Neural progenitor cell (in vitro differentiated cells): ENCODE measurements around the gene GP9. TPM values are rescaled to one million over a fixed set of nuclear protein-coding genes. Genes with fewer than 3 reads are reported as not detected.
A peak's percentile ranks its signal among the peaks of the same experiment; 100 is the strongest.

Source experiments
- DNase-seq: peaks from one replicate; pipeline ENCODE4 v3.0.0-alpha.2; 2016; ENCODE audit warnings: low spot score
- H2AFZ ChIP-seq: fragments of 200-600 bp; sonication (generic); replicated peaks from 2 replicates; pipeline ENCODE4 v1.6.1; 2016; ENCODE audit warnings: antibody characterized with exemption
- H3F3A ChIP-seq: fragments of 200-600 bp; sonication (generic); 2 replicates; pipeline ENCODE4 v1.6.1; 2016; ENCODE audit warnings: antibody characterized with exemption, low read depth
- H3K27ac ChIP-seq: fragments of 200-600 bp; sonication (generic); 2 replicates; pipeline ENCODE4 v1.5.1; 2016; ENCODE audit warnings: mild to moderate bottlenecking
- H3K27me3 ChIP-seq: fragments of 200-600 bp; sonication (generic); 2 replicates; pipeline ENCODE4 v1.6.1; 2016; ENCODE audit warnings: mild to moderate bottlenecking, moderate library complexity
- H3K36me3 ChIP-seq: fragments of 200-600 bp; sonication (generic); 2 replicates; pipeline ENCODE4 v1.5.1; 2016
- H3K4me1 ChIP-seq: fragments of 200-600 bp; sonication (generic); 2 replicates; pipeline ENCODE4 v1.6.1; 2016; ENCODE audit warnings: mixed run types
- H3K4me2 ChIP-seq: fragments of 200-600 bp; sonication (generic); 2 replicates; pipeline ENCODE4 v1.6.1; 2016
- H3K4me3 ChIP-seq: fragments of 200-600 bp; sonication (generic); 2 replicates; pipeline ENCODE4 v1.5.1; 2016
- H3K79me2 ChIP-seq: fragments of 200-600 bp; sonication (generic); 2 replicates; pipeline ENCODE4 v1.6.1; 2016; ENCODE audit warnings: low read depth
- H3K9ac ChIP-seq: fragments of 200-600 bp; sonication (generic); 2 replicates; pipeline ENCODE4 v1.6.1; 2016
- H3K9me3 ChIP-seq: fragments of 200-600 bp; sonication (generic); 2 replicates; pipeline ENCODE4 v1.5.1; 2016; ENCODE audit warnings: low read depth
- H4K20me1 ChIP-seq: fragments of 200-600 bp; sonication (generic); 2 replicates; pipeline ENCODE4 v1.6.1; 2016; ENCODE audit warnings: low read depth
- H3K27ac Mint-ChIP-seq: 3 replicates; pipeline ENCODE4 v1.8.0; 2021; ENCODE audit warnings: mixed read lengths
- H3K27me3 Mint-ChIP-seq: 2 replicates; pipeline ENCODE4 v1.8.0; 2022; ENCODE audit warnings: low read depth, mild to moderate bottlenecking, inconsistent platforms, moderate library complexity, mixed read lengths; ENCODE audit not compliant: insufficient read depth
- H3K36me3 Mint-ChIP-seq: 3 replicates; pipeline ENCODE4 v1.8.0; 2021; ENCODE audit warnings: mixed read lengths
- H3K4me1 Mint-ChIP-seq: 3 replicates; pipeline ENCODE4 v1.8.0; 2021; ENCODE audit warnings: mixed read lengths
- H3K4me3 Mint-ChIP-seq: 3 replicates; pipeline ENCODE4 v1.8.0; 2021; ENCODE audit warnings: mild to moderate bottlenecking, moderate library complexity, mixed read lengths
- H3K9me3 Mint-ChIP-seq: 3 replicates; pipeline ENCODE4 v1.8.0; 2020; ENCODE audit warnings: mixed read lengths
- EZH2 ChIP-seq: fragments of 200-600 bp; sonication (generic); IDR thresholded peaks from 2 replicates; pipeline ENCODE4 v1.6.1; 2017; ENCODE audit warnings: antibody characterized with exemption, mild to moderate bottlenecking, moderate library complexity
- EZH2phosphoT487 ChIP-seq: fragments of 200-600 bp; sonication (generic); IDR thresholded peaks from 2 replicates; pipeline ENCODE4 v1.6.1; 2017; ENCODE audit warnings: antibody characterized with exemption
- total RNA-seq: library from RNA; depleted of rRNA; stranded (reverse); fragments of >200 nt; gene quantifications from 2 replicates; pipeline ENCODE4 v1.2.3, GENCODE V29; 2015; ENCODE audit warnings: low replicate concordance
- TF ChIP-seq, protein P1 (sequence below): fragments of 200-600 bp; sonication (generic); IDR thresholded peaks from 2 replicates; pipeline ENCODE4 v1.5.1; 2017; ENCODE audit warnings: antibody characterized with exemption, mild to moderate bottlenecking

Gene GP9
- total RNA-seq, 1 donor from 2014 or later: not detected

DNA sequence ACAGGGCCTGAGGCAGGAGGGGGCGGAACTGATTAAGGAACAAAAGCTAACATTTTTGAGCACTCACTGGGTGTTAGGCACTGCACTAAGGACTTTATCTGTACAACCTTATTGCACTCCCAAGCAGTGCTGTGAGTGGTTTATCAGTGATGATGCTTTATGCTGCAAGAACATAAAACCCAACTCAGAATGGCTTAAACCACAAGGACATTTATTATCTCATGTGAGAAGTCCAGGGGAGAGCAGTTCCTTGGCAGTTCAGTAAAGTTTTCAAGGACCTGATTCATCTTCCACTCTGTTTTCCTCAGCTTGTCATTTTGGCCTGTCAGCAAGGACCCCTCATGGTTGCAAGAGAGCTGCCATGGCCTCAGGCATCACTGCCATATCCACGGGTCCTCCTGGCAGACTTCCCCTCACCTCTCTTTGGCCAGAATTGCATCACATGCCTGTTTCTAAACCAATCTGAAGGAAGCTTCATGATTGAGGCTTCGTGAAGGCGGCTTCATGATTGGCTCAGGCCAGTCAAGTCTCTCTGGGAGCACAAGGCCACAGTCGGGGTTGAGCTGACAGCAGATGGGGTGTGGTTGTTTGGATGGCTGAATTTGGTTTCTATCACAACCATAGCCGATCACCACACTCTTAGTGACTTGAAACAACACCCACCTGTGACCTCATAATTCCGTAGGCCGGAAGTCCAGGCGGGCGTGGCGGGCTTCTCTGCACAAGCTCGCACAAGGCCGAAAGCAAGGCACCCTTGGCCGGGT, 43.7 kb upstream of the GP9 start:
- Histone ChIP-seq H3K9ac (no peak overlapping the region), H3K4me2 (no peak overlapping the region), H3K27me3 (no peaks in the 10 kb centered on the region), H4K20me1 (no peaks in the 10 kb centered on the region), H3K4me3 (no peak overlapping the region), H3K36me3 (no peaks in the 10 kb centered on the region), H3K9me3 (no peaks in the 10 kb centered on the region), H2AFZ (no peak overlapping the region), H3K79me2 (no peaks in the 10 kb centered on the region), H3K4me1 (peaks cover 12% of the 10 kb centered on the region), H3F3A (peaks cover 7% of the 10 kb centered on the region), H3K27ac (no peak overlapping the region)
- Mint-ChIP-seq H3K4me3 (no peak overlapping the region), H3K27ac (no peak overlapping the region), H3K9me3 (no peaks in the 10 kb centered on the region), H3K36me3 (peaks cover 35% of the 10 kb centered on the region), H3K4me1 (peaks cover 37% of the 10 kb centered on the region), H3K27me3 (peaks cover 6% of the 10 kb centered on the region)
- no peak for DNase-seq
- TF ChIP-seq, protein P1, sequence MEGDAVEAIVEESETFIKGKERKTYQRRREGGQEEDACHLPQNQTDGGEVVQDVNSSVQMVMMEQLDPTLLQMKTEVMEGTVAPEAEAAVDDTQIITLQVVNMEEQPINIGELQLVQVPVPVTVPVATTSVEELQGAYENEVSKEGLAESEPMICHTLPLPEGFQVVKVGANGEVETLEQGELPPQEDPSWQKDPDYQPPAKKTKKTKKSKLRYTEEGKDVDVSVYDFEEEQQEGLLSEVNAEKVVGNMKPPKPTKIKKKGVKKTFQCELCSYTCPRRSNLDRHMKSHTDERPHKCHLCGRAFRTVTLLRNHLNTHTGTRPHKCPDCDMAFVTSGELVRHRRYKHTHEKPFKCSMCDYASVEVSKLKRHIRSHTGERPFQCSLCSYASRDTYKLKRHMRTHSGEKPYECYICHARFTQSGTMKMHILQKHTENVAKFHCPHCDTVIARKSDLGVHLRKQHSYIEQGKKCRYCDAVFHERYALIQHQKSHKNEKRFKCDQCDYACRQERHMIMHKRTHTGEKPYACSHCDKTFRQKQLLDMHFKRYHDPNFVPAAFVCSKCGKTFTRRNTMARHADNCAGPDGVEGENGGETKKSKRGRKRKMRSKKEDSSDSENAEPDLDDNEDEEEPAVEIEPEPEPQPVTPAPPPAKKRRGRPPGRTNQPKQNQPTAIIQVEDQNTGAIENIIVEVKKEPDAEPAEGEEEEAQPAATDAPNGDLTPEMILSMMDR: no peak
- TF ChIP-seq EZH2phosphoT487: no peak
- no peak for TF ChIP-seq EZH2

GRCh38 chr3:129017484-129017899, 43.1 kb upstream of the GP9 start:
- Mint-ChIP-seq H3K9me3 (no peaks in the 10 kb centered on the region), H3K4me1 (peaks cover 37% of the 10 kb centered on the region), H3K27me3 (peaks cover 6% of the 10 kb centered on the region), H3K4me3 (peak overlapping the region; percentile 34), H3K27ac (peak overlapping the region; percentile 88), H3K36me3 (peaks cover 35% of the 10 kb centered on the region)
- Histone ChIP-seq H3K9ac (no peak overlapping the region), H3K4me2 (peak overlapping the region; percentile 45), H3K4me3 (no peak overlapping the region), H2AFZ (no peak overlapping the region), H3K4me1 (peaks cover 12% of the 10 kb centered on the region), H4K20me1 (no peaks in the 10 kb centered on the region), H3K79me2 (no peaks in the 10 kb centered on the region), H3F3A (peaks cover 7% of the 10 kb centered on the region), H3K36me3 (no peaks in the 10 kb centered on the region), H3K27me3 (no peaks in the 10 kb centered on the region), H3K9me3 (no peaks in the 10 kb centered on the region), H3K27ac (no peak overlapping the region)
- no peak for DNase-seq
- TF ChIP-seq EZH2: no peak
- TF ChIP-seq EZH2phosphoT487: no peak
- TF ChIP-seq, protein P1: no peak

GRCh38 chr3:129018271-129018670, 42.3 kb upstream of the GP9 start:
- H4K20me1 ChIP-seq: no peaks in the 10 kb centered on the region
- H3K4me1 ChIP-seq: peaks cover 12% of the 10 kb centered on the region
- no peak overlapping the region for H3K9ac ChIP-seq
- peaks cover 7% of the 10 kb centered on the region for H3F3A ChIP-seq
- Mint-ChIP-seq H3K36me3 (peaks cover 29% of the 10 kb centered on the region), H3K4me3 (no peak overlapping the region), H3K27me3 (peaks cover 4% of the 10 kb centered on the region), H3K27ac (peak overlapping the region; percentile 84), H3K4me1 (peaks cover 37% of the 10 kb centered on the region), H3K9me3 (peaks cover 2% of the 10 kb centered on the region)
- no peaks in the 10 kb centered on the region for H3K9me3 ChIP-seq
- no peak overlapping the region for H2AFZ ChIP-seq
- DNase-seq: no peak
- no peaks in the 10 kb centered on the region for H3K27me3 ChIP-seq
- H3K27ac ChIP-seq: no peak overlapping the region
- H3K4me2 ChIP-seq: peak overlapping the region; percentile 45
- H3K4me3 ChIP-seq: no peak overlapping the region
- TF ChIP-seq EZH2phosphoT487 (no peak), EZH2 (no peak)
- TF ChIP-seq, protein P1: no peak
- no peaks in the 10 kb centered on the region for H3K36me3 ChIP-seq
- no peaks in the 10 kb centered on the region for H3K79me2 ChIP-seq
